Midbrain (tissue), 1 donor: ENCODE data around the gene AAGAB.

Experiments used
- DNase-seq: peaks from one replicate; lab custom pipeline; 2025; lab: John Stamatoyannopoulos, UW

AAGAB gene

GRCh38 chr15:67210555-67211168, 43.8 kb downstream of the AAGAB start:
- DNase-seq = no peak

GRCh38 chr15:67208396-67208795, 46.1 kb downstream of the AAGAB start:
- DNase-seq = no peak

GRCh38 chr15:67207555-67208207, 46.8 kb downstream of the AAGAB start:
- DNase-seq = no peak

GRCh38 chr15:67202991-67203390, 51.5 kb downstream of the AAGAB start:
- no peak for DNase-seq

GRCh38 chr15:67202091-67202490, 52.4 kb downstream of the AAGAB start:
- no peak for DNase-seq

- no peak for DNase-seq
Measured at GRCh38 chr15:67201136-67201535, 53.3 kb downstream of the AAGAB start.

- no peak for DNase-seq
Measured at GRCh38 chr15:67199881-67200763, 54.3 kb downstream of the AAGAB start.

GRCh38 chr15:67199391-67199790, 55.1 kb downstream of the AAGAB start:
- DNase-seq = no peak

- DNase-seq = no peak
Measured at GRCh38 chr15:67198157-67198754, 56.2 kb downstream of the AAGAB start.

- DNase-seq = no peak
Measured at GRCh38 chr15:67197364-67197695, 57.1 kb downstream of the AAGAB start.

GRCh38 chr15:67196672-67197363, 57.6 kb downstream of the AAGAB start:
- DNase-seq = no peak

- no peak for DNase-seq
Measured at GRCh38 chr15:67196222-67196621, 58.2 kb downstream of the AAGAB start.

- no peak for DNase-seq
Measured at GRCh38 chr15:67195305-67195704, 59.2 kb downstream of the AAGAB start.

GRCh38 chr15:67194171-67195114, 60.0 kb downstream of the AAGAB start:
- DNase-seq = no peak

- no peak for DNase-seq
Measured at GRCh38 chr15:67193223-67193990, 61.1 kb downstream of the AAGAB start.

GRCh38 chr15:67192185-67192820, 62.2 kb downstream of the AAGAB start:
- DNase-seq = no peak

- DNase-seq = no peak
Measured at GRCh38 chr15:67190813-67191212, 63.6 kb downstream of the AAGAB start.

GRCh38 chr15:67190326-67190725, 64.1 kb downstream of the AAGAB start:
- no peak for DNase-seq

GRCh38 chr15:67189326-67190051, 65.0 kb downstream of the AAGAB start:
- no peak for DNase-seq
